Measurements from ENCODE around the gene ALAS1. TPM values are rescaled to one million over a fixed set of nuclear protein-coding genes. Genes with fewer than 3 reads are reported as not detected.
A peak's percentile ranks its signal among the peaks of the same experiment; 100 is the strongest.

Gene ALAS1
- total and polyA plus RNA-seq, 9 of the 15 experiments (the other 6 are each of a cell fraction or from before 2014, with no cell fraction given) = 21.4 to 49.5 (median 34.4) TPM

- TF ChIP-seq SUPT5H (IDR thresholded peaks at IDR 0.05) = no peak
- TF ChIP-seq MTA3 (IDR thresholded peaks at IDR 0.05; ENCODE audit: borderline replicate concordance) = 0 out of 2 replicates have a peak, but pooled peaks have one; percentile 27
- TF ChIP-seq PHTF2 (CRISPR knock-in tag; IDR thresholded peaks at IDR 0.05) = no peak
- no peak for TF ChIP-seq TEAD4 (IDR thresholded peaks at IDR 0.05; ENCODE audit: low read length)
- no peak for TF ChIP-seq TEAD4 (CRISPR knock-in tag; IDR thresholded peaks at IDR 0.05; ENCODE audit: borderline replicate concordance)
- no peak for TF ChIP-seq RBM22 (IDR thresholded peaks at IDR 0.05; ENCODE audit: low read depth, low read length, poor library complexity, severe bottlenecking)
- TF ChIP-seq ZSCAN29 (IDR thresholded peaks at IDR 0.05) = no peak
- no peak for TF ChIP-seq TEAD2 (tag; IDR thresholded peaks at IDR 0.05)
- TF ChIP-seq NELFE (IDR thresholded peaks at IDR 0.05; ENCODE audit: insufficient read depth, insufficient read length) = no peak
- TF ChIP-seq ILK (tag; IDR thresholded peaks at IDR 0.05; ENCODE audit: borderline replicate concordance, low read depth) = no peak
- TF ChIP-seq, protein P1, sequence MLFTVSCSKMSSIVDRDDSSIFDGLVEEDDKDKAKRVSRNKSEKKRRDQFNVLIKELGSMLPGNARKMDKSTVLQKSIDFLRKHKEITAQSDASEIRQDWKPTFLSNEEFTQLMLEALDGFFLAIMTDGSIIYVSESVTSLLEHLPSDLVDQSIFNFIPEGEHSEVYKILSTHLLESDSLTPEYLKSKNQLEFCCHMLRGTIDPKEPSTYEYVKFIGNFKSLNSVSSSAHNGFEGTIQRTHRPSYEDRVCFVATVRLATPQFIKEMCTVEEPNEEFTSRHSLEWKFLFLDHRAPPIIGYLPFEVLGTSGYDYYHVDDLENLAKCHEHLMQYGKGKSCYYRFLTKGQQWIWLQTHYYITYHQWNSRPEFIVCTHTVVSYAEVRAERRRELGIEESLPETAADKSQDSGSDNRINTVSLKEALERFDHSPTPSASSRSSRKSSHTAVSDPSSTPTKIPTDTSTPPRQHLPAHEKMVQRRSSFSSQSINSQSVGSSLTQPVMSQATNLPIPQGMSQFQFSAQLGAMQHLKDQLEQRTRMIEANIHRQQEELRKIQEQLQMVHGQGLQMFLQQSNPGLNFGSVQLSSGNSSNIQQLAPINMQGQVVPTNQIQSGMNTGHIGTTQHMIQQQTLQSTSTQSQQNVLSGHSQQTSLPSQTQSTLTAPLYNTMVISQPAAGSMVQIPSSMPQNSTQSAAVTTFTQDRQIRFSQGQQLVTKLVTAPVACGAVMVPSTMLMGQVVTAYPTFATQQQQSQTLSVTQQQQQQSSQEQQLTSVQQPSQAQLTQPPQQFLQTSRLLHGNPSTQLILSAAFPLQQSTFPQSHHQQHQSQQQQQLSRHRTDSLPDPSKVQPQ (CRISPR knock-in tag; IDR thresholded peaks at IDR 0.05; ENCODE audit: borderline replicate concordance) = no peak
- no peak for TF ChIP-seq MXI1 (IDR thresholded peaks at IDR 0.05; ENCODE audit: low read depth, low read length)
- TF ChIP-seq, protein P2, sequence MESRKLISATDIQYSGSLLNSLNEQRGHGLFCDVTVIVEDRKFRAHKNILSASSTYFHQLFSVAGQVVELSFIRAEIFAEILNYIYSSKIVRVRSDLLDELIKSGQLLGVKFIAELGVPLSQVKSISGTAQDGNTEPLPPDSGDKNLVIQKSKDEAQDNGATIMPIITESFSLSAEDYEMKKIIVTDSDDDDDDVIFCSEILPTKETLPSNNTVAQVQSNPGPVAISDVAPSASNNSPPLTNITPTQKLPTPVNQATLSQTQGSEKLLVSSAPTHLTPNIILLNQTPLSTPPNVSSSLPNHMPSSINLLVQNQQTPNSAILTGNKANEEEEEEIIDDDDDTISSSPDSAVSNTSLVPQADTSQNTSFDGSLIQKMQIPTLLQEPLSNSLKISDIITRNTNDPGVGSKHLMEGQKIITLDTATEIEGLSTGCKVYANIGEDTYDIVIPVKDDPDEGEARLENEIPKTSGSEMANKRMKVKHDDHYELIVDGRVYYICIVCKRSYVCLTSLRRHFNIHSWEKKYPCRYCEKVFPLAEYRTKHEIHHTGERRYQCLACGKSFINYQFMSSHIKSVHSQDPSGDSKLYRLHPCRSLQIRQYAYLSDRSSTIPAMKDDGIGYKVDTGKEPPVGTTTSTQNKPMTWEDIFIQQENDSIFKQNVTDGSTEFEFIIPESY (CRISPR knock-in tag; IDR thresholded peaks at IDR 0.05) = peak; percentile 87
- TF ChIP-seq ZNF184 (CRISPR knock-in tag; IDR thresholded peaks at IDR 0.05) = no peak
- TF ChIP-seq TBP (optimal IDR thresholded peaks at IDR 0.05; ENCODE audit: low read depth, low read length) = no peak
- TF ChIP-seq CXXC5 (CRISPR knock-in tag; IDR thresholded peaks at IDR 0.05) = no peak
- TF ChIP-seq TEAD1 (CRISPR knock-in tag; IDR thresholded peaks at IDR 0.05) = no peak
- no peak for TF ChIP-seq MCM3 (IDR thresholded peaks at IDR 0.05)
- TF ChIP-seq MITF (IDR thresholded peaks at IDR 0.05) = no peak
- TF ChIP-seq SREBF2 (CRISPR knock-in tag; IDR thresholded peaks at IDR 0.05) = no peak
- no peak for TF ChIP-seq ASH1L (IDR thresholded peaks at IDR 0.05; ENCODE audit: borderline replicate concordance, low read depth, partially characterized antibody)
- no peak for TF ChIP-seq SIX5 (IDR thresholded peaks at IDR 0.05; ENCODE audit: borderline replicate concordance in 1 of 2, insufficient read depth in 1 of 2, low read depth in 1 of 2, low read length in 2 of 2)
- no peak for TF ChIP-seq TCF7 (IDR thresholded peaks at IDR 0.05; ENCODE audit: borderline replicate concordance)
- TF ChIP-seq ZNF408 (CRISPR knock-in tag; IDR thresholded peaks at IDR 0.05; ENCODE audit: low read depth) = no peak
- no peak for TF ChIP-seq KAT8 (IDR thresholded peaks at IDR 0.05; ENCODE audit: low read depth)
These were observed 33.7 kb downstream of the ALAS1 start (continued) for GRCh38 chr3:52231502-52232278.

Data from K562 (cell line).